NCI-H1694 (cell line): ENCODE results near the gene ARHGAP25.

Experiments used
- DNase-seq: peaks from one replicate; lab custom pipeline; 2025; lab: John Stamatoyannopoulos, UW

Gene ARHGAP25

DNA sequence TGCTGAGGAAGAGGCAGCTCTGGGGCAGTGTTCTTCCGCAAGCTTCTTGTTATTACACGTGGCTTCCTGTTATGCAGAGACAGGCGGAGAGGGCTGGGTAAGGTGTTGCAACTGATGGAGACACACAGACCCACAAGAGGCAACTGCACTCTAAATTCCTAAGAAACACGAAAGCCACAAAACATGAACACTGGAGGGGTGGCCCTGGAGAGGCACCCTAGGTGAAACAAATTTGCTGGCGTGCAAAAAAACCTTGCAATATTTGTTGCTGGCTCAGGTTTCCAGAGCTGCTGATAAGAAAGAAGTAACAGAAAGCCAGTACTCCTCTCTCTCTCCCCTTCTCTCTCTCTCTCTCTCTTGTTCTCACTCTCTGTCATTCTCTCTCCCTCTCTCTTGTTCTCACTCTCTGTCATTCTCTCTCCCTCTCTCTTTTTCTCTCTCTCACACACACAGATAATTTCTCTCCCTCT, 31.8 kb downstream of the ARHGAP25 start:
- DNase-seq, result no peak

DNA sequence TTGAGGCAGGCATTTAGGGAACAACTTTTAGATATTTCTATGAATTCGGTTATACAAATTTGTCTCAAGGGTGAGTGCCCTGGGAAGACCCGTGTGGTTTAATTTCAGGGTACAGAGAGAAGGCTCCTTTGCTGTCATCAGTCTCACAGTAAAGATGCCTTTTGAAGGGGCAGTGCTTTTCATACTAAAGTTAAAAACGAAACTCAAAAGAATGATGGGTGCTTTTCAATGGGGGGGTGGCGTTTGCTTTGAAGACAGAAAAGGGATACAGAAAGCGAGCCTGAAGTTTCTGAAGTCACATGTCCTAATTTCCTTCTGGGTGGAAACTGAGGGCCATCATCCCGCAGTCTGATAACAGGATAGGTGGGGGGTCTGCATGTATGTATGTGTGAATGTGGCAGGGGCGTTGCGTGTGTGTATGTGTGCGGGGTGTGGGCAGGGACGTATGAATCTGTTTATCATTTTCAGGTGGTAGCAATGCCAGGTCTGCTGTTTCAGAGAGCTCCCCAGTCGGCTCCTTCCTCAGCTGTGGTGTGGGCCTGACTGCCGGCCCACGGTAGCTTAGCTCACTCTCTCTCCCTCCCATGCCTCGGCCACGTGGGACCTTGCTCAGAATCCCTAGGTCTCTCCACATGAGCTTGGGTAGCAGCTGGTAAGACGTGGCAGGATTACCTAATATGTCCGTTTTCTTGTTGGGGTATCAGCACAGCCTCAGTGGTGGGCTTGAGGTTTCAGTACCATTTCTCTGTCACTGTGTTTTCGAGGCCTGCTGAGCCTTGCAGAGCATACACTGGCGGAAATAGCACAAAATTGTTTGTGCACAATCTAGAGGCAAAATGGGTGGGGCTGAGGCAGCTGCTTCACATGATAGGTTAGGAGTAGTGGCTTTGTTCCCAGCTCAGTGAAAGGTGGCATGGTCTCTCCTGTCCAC, 32.7 kb downstream of the ARHGAP25 start:
- no peak for DNase-seq

DNA sequence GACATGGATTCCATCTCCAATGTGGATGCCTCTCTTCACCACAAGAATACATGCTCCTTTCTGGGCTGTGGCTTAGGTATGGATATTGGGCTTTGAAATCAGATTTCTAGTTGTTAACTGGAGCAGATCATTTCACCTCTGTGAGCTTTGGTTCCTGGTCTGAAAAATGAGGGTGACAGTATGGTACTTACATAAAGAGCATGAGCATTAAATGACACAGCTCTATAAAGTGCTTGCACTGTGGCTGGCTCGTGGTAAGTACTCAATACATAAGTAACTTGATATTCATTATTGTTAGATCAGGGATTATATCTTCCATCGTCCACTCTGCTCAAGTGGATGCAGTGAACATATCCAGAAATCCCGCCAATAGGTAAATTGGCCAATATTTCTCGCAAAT, 33.4 kb downstream of the ARHGAP25 start:
- DNase-seq, result no peak

DNA sequence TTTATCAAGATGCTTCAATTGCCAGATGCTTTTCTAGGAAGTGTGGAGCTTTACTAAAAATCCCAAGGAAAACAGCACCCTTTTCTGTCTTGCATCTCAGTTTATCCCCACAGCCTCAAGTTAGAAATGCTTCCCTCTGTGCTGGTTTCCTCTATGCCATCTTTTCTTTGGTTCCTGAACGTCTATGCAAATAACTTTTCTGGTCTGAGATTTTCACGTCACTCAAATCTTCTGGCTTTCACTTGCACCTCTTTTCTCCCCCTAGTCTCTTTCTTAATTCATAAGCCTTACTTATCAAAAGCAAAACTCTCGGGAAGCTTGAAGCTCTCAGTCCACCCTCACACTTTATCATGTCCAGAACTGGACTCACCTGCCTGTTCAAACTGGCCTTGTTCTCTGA, 33.9 kb downstream of the ARHGAP25 start:
- DNase-seq, result no peak

DNA sequence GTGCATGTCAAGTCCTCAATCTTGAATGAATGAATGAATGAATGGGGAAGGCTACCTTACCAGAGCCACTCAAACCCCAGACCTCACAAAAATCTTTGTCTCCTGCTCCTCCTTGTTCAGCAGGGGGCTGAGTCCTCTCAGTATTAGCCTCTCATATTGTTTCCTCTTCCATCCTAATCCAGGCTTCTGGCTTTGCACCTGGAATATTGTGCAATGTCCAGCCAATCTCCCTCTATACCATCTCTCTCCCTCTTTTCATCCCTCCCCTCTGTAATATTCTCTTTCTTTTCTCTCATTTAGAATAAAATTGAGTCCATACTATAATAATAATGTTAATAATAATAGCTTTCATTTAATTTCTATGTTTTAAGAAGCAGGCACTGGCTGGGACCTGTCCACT, 34.3 kb downstream of the ARHGAP25 start:
- DNase-seq, result no peak

DNA sequence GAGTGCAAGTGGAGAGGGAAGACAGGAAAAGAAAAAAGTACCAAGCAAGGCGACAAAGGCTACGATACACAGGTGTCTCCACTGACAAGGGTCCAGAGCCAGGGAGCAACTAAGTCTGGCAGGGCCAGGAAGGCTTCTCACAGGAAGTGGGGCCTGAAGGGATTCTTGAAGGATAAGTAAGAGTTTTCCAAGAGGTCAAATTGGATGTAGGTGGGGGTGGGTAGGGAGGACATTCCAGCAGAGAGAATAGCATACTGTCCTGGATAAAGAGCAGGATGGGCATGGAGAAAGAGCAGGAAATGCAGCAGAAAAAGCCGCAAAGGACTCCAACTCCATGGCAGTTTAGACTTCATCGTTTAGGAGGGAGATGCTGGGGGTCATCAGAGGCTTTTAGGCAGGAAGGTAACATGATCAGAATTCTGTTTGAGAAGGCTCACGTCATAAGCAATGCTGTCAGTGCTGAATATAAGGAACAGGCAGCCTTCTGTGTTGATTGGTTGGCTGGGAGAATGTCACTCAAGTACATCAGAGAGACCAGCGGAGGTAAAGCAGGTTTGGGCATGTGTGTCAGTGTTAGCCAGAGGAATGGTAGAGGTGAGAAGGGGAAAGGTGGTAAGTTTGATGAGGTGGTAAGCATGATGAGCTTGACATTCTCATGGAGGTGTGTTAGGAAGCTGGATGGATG, 35.1 kb downstream of the ARHGAP25 start:
- DNase-seq, result no peak

GRCh38 chr2:68770271-68771111, 35.9 kb downstream of the ARHGAP25 start:
- no peak for DNase-seq

DNA sequence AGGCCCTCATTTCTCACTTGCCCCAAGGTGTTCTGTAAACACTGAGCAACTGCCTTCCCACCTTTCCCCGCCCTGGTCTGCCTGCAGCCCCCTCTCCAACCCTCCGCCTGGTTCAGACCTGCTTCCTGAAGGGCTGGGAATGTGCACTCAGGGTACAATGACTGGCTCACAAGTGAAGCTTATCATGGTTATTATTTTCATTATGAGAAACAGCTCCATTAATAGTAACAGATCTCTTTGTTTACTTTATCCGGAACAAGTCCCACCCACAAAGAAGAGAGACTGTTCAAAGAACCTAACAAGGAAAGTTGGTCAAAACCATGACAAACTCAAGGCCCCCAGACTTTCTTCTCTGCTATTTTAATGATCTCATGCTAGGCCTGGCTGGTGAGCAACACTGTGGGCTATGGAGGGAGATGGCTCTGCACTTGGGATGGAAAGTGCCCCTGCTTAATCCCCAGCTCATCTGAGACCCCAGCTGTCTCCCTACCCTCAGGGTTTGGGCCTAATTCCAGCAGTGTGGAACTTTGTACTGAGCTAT, 36.7 kb downstream of the ARHGAP25 start:
- no peak for DNase-seq

- DNase-seq, result no peak
These were observed 37.5 kb downstream of the ARHGAP25 start for GRCh38 chr2:68772109-68772508.

GRCh38 chr2:68774569-68775271, 40.1 kb downstream of the ARHGAP25 start:
- DNase-seq, result no peak

DNA sequence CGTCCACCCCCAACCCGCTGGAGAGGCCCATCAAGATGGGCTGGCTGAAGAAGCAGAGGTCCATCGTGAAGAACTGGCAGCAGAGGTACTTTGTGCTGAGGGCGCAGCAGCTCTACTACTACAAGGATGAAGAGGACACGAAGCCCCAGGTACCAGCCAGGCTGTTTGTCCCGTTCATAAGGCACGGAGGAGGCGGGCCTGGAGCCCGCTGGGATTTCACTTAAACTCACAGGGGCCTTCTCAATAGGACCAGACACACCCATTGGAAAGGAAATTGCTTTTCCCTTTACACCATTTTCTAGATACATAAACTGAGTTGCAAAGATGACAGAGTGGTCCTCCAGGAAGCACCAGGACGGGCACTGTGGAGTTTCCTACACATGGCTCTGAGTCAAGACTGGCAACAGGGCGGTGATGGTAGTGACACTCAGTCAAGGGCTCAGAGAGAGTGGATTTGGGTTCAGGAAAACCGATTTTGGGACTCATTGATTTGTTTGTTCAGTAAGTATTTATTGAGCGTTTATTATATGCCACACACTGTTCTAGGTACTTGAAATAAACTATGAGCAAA, 40.7 kb downstream of the ARHGAP25 start:
- DNase-seq, result no peak

DNA sequence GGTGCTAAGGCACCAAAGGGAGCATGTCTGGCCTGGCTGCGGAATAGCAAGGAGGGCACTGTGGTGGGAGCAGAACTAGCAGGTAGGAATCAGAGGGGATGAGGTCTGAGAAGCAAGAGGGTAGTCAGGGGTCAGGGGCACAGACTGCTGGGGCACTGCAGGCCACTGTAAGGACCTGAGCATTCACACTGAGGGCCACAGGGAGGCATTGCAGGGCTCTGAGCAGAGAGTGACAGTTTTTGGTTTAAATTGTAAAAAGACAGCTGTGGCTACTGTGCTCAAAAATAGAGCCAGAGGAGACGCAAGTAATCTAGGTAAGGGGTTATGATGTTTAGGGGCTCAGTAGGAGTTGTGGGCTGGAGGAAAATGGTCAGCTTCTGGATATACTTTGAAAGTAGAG, 41.5 kb downstream of the ARHGAP25 start:
- no peak for DNase-seq

GRCh38 chr2:68779595-68779994, 45.0 kb downstream of the ARHGAP25 start:
- DNase-seq, result no peak

DNA sequence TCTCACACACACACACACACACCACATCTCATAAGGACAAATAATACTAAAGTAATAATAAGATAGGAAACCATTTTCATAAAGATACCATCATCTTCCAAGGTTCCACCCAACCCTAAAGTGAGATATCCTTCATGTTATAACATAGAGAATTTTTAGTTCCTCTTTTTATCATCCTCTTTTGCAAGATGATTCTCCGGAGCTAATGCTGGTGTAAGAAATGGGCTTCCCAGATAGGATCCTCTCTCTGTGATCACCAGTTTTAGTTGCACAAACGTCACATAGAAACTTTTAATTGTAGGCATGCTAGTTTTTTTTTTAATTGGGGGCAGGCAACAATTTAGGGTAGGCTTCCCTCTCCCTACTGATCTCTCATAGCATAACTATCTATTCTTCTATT, 49.6 kb downstream of the ARHGAP25 start:
- no peak for DNase-seq

DNA sequence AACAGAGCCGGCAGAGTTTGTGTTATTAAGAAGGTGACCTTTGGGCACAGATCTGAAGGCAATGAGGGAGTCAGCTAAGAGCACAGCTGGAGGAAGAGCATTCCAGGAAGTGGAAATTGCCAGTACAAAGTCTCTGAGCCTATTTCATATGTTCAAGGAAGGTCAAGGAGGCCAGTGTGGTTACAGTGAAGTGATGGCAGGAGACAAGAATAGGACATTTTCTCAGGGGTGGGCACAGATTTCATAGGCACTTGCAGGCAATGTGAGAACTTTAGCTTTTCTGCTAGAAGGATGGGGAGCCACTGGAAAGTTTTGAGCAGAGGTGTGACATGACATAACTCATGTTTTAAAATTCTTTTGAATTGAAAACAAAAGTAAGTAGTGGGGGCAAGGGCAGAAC, 50.3 kb downstream of the ARHGAP25 start:
- DNase-seq, result no peak

DNA sequence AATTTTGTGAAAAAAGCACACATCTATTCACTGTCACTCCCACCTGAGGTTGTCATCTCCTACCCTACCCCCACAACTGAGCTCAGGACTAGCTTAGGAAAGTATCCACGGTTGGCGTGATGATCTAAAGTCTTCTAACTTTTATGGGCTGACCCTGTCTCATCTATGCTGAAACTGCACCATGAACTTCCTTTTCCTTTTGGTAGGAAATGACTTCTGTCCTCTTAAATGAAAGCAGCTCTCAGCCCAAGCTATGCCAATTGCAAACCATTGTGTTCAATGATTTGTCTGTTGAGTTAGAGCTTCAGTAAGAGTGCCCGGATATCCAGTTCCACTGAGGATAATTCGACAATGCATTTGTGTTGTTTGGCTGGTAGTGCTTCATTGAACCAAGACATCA, 52.7 kb downstream of the ARHGAP25 start:
- no peak for DNase-seq

- DNase-seq, result no peak
These were observed 55.0 kb downstream of the ARHGAP25 start for GRCh38 chr2:68789603-68790002.

- DNase-seq, result no peak
These were observed 56.0 kb downstream of the ARHGAP25 start for GRCh38 chr2:68790600-68790999.

GRCh38 chr2:68791914-68792313, 57.3 kb downstream of the ARHGAP25 start:
- DNase-seq, result no peak

GRCh38 chr2:68792751-68793150, 58.1 kb downstream of the ARHGAP25 start:
- DNase-seq, result no peak

DNA sequence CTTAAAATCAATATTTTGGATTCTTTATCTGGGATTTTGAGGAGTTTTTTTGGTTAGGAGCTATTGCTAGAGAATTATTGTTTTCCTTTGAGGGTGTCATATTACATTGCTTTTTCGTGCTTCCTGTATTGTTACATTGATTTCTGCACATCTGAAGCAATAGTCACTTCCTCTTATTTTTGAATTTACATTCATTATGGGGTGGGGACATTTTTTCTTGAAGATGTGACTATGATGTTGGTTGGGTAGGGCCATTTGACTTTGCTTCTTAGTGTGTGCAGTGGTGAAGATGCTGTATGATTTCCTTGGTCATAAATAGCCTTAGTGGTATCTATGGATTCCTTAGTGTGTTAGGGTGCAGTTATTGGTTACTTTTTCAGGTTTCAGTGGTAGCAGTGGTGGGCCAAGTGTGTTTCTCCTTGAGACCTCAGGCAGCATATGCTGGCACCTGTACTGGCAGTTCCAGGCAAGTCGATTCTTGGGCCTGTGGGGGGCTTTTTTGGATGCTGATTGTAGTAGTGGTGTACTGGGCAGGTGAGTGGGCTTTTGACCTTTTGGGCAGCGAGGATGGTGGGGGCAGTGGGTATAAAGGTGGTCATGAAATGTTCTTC, 61.8 kb downstream of the ARHGAP25 start:
- DNase-seq, result no peak
